ENCODE measurements around the gene STRN3.
A peak's percentile ranks its signal among the peaks of the same experiment; 100 is the strongest.

STRN3 gene

DNA sequence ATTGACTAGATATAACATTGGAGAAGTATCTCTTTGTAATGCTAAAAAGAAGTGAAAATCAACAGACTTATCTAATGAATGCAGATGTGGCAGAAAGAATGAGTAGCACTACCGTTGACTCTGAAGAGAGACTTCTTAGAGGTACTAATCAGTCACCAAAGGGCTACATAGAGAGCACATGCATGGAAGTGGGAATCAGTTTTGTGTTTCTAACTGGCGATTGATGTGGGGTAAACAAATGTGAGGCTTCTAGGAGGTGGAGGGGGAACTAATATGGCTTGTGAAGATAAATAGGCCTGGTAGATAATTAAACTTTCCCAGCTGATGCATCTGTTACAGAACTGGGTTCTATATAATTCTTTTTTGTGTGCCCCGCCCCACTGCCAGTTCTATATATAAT is 141.3 kb downstream of the STRN3 start:
- TF ChIP-seq, protein P1, sequence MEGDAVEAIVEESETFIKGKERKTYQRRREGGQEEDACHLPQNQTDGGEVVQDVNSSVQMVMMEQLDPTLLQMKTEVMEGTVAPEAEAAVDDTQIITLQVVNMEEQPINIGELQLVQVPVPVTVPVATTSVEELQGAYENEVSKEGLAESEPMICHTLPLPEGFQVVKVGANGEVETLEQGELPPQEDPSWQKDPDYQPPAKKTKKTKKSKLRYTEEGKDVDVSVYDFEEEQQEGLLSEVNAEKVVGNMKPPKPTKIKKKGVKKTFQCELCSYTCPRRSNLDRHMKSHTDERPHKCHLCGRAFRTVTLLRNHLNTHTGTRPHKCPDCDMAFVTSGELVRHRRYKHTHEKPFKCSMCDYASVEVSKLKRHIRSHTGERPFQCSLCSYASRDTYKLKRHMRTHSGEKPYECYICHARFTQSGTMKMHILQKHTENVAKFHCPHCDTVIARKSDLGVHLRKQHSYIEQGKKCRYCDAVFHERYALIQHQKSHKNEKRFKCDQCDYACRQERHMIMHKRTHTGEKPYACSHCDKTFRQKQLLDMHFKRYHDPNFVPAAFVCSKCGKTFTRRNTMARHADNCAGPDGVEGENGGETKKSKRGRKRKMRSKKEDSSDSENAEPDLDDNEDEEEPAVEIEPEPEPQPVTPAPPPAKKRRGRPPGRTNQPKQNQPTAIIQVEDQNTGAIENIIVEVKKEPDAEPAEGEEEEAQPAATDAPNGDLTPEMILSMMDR (IDR thresholded peaks at IDR 0.05; ENCODE audit: borderline replicate concordance, control extremely low read depth, extremely low read depth, insufficient read depth, missing control alignments): no peak
- no peak for DNase-seq (ENCODE audit: low spot score)
- in situ Hi-C loops (cut with MboI; ENCODE audit: low sequenced_read_pairs, unreplicated experiment): no loop called here

DNA sequence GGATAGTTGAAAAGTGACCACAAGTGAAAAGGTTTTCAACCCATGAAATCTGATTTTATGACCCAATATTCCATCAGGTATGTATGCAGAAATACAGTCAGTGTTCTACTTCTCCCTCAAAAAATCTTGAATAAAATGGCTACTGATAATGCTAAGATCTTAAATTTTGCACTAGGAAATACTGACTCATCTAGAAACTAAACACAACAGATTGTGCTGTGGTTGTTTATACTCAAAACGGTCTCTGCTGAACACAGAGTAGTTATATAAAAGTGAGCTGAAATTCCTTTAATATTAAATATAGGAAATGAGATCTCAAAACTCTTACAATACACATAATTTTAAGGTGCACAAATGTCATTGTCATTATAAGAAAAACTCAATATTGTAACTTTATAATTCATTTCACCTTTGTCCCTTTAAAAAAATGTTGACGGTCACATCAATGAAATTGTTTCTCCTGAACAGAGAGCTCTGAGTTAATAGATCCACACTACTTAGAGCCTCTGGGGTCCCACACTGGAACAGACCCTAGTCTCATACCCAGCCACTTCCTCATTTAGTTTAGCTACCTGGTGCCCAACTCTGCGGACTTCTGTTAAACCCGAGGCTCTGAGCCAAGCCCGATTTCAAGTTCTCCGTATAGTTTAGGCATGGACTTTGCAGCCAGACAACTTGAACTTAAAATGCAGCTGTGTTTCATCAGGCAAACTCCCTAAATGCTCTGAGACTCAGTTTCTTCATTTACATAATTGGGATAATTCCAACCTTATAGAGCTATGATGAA is 142.5 kb downstream of the STRN3 start:
- in situ Hi-C loops (cut with MboI; ENCODE audit: low sequenced_read_pairs, unreplicated experiment): no loop called here
- DNase-seq (ENCODE audit: low spot score): peak; percentile 33
- TF ChIP-seq, protein P1 (IDR thresholded peaks at IDR 0.05; ENCODE audit: borderline replicate concordance, control extremely low read depth, extremely low read depth, insufficient read depth, missing control alignments): no peak

DNA sequence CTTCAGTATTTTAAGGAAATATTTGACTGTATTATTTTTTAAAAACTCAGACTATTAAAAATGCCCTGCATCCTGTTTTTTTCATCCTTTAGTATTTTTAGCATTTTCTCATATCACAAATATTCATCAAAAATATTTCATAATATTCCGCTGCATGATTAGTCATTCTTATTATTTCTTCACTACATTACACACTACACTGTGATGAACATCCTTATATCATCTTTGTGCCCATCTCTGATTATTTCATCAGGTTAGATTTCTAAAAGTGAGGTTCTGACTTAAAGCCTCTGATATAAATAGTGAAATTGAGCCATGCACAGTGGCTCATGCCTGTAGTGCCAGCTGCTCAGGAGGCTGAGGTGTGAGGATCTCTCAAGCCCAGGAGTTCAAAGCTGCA is 143.7 kb downstream of the STRN3 start:
- TF ChIP-seq, protein P1 (IDR thresholded peaks at IDR 0.05; ENCODE audit: borderline replicate concordance, control extremely low read depth, extremely low read depth, insufficient read depth, missing control alignments): no peak

DNA sequence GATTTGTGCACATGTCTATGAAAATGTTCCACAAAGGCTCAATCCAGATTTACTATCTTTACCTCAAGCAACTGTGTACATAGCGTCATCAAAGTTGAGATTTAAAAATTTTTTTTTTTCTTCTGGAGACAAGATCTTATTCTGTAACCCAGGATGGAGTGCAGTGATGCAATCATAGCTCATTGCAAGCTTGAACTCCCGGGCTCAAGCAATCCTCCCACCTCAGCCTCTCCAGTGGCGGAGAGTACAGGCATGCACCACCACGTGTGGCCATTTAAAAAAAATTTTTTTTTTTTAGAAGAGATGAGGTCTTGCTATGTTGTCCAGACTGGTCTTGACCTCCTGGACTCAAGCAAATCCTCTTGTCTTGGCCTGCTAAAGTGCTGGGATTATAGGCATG is 149.5 kb downstream of the STRN3 start:
- DNase-seq (ENCODE audit: low spot score): no peak
- TF ChIP-seq, protein P1 (IDR thresholded peaks at IDR 0.05; ENCODE audit: borderline replicate concordance, control extremely low read depth, extremely low read depth, insufficient read depth, missing control alignments): no peak
- in situ Hi-C loops (cut with MboI; ENCODE audit: low sequenced_read_pairs, unreplicated experiment): no loop called here

More for the DNA sequence above, 143.7 kb downstream of the STRN3 start:
- no peak for DNase-seq (ENCODE audit: low spot score)
- in situ Hi-C loops (cut with MboI; ENCODE audit: low sequenced_read_pairs, unreplicated experiment): no loop called here

- DNase-seq (ENCODE audit: low spot score): no peak
- TF ChIP-seq, protein P1 (IDR thresholded peaks at IDR 0.05; ENCODE audit: borderline replicate concordance, control extremely low read depth, extremely low read depth, insufficient read depth, missing control alignments): no peak
- in situ Hi-C loops (cut with MboI; ENCODE audit: low sequenced_read_pairs, unreplicated experiment): no loop called here
These were observed 150.5 kb downstream of the STRN3 start for GRCh38 chr14:30875788-30876053.

GRCh38 chr14:30874999-30875787 is 151.0 kb downstream of the STRN3 start:
- TF ChIP-seq, protein P1 (IDR thresholded peaks at IDR 0.05; ENCODE audit: borderline replicate concordance, control extremely low read depth, extremely low read depth, insufficient read depth, missing control alignments): no peak
- in situ Hi-C loops (cut with MboI; ENCODE audit: low sequenced_read_pairs, unreplicated experiment): no loop called here
- DNase-seq (ENCODE audit: low spot score): peak; percentile 60
